Right ventricle myocardium inferior (tissue), 1 donor: ENCODE data around the gene ETV5. TPM values are rescaled to one million over a fixed set of nuclear protein-coding genes. Genes with fewer than 3 reads are reported as not detected.
A peak's percentile ranks its signal among the peaks of the same experiment; 100 is the strongest.

ENCODE experiments used
- ATAC-seq: fragments of 200-7000 bp; cut with Tn5 transposase; one replicate; pipeline ENCODE4 v1.9.1; 2020; ENCODE audit warnings: mild to moderate bottlenecking, moderate library complexity
- DNase-seq: peaks from one replicate; pipeline ENCODE4 v3.0.0; 2021; ENCODE audit errors: missing footprints
- intact Hi-C: fragments of 100-400 bp; cut with DNase I; formaldehyde crosslinking; loops from one replicate; pipeline ENCODE4 v1.11.0; 2022
- total RNA-seq: library from RNA; stranded (reverse); fragmentation: NEBNext Ultra II Directional; extraction: Animal tissue kit (Norgen Biotek cat#: 25700); gene quantifications from one replicate; pipeline ENCODE4 v1.2.1, GENCODE V29; 2021
- donor health status: DM: no; HTN: yes; CAD: no; lungs with severe emphysema.

The ETV5 gene
- total RNA-seq, 1 donor from 2014 or later: 4.7 TPM

GRCh38 chr3:186127463-186127862, 18.6 kb upstream of the ETV5 start:
- no peak for DNase-seq
- intact Hi-C loops: no loop called here
- ATAC-seq: no peak

- intact Hi-C loops: no loop called here
- no peak for DNase-seq
- ATAC-seq: no peak
These were observed 16.2 kb upstream of the ETV5 start for GRCh38 chr3:186125118-186125517.

GRCh38 chr3:186124592-186124991, 15.7 kb upstream of the ETV5 start:
- intact Hi-C loops: no loop called here
- ATAC-seq (no peak), DNase-seq (no peak)

- no peak for ATAC-seq
- no peak for DNase-seq
- intact Hi-C loops: no loop called here
These were observed 14.1 kb upstream of the ETV5 start for GRCh38 chr3:186123012-186123411.

GRCh38 chr3:186121968-186122367, 13.1 kb upstream of the ETV5 start:
- DNase-seq: no peak
- no peak for ATAC-seq
- intact Hi-C loops: no loop called here

GRCh38 chr3:186121278-186121677, 12.4 kb upstream of the ETV5 start:
- no peak for ATAC-seq
- no peak for DNase-seq
- intact Hi-C loops: no loop called here

- ATAC-seq (no peak), DNase-seq (no peak)
- intact Hi-C loops: no loop called here
These were observed 10.6 kb upstream of the ETV5 start for GRCh38 chr3:186119499-186119898.

GRCh38 chr3:186118692-186119091, 9.8 kb upstream of the ETV5 start:
- ATAC-seq (no peak), DNase-seq (no peak)
- intact Hi-C loops: no loop called here

- no peak for ATAC-seq
- DNase-seq: no peak
- intact Hi-C loops: no loop called here
These were observed 8.7 kb upstream of the ETV5 start for GRCh38 chr3:186117521-186118134.

- DNase-seq (no peak), ATAC-seq (peak; percentile 27)
- intact Hi-C loops: no loop called here
These were observed 6.5 kb upstream of the ETV5 start for GRCh38 chr3:186115239-186115996.

GRCh38 chr3:186110975-186111974, 2.4 kb upstream of the ETV5 start:
- DNase-seq (no peak), ATAC-seq (no peak)
- intact Hi-C loops: no loop called here

GRCh38 chr3:186109897-186110803, 1.3 kb upstream of the ETV5 start:
- peak; percentile 77 for DNase-seq
- no peak for ATAC-seq
- intact Hi-C loops: loop anchor here (5.0 kb wide), 2 partner anchors 173 to 462 kb away; partner anchors contain the start of genes DNAJB11 and TRA2B

GRCh38 chr3:186108106-186108940, 566 bp downstream of the ETV5 start:
- DNase-seq (peak; percentile 79), ATAC-seq (no peak)
- intact Hi-C loops: loop anchor here (5.0 kb wide), 2 partner anchors 171 to 464 kb away; partner anchors contain the start of genes DNAJB11 and TRA2B

- intact Hi-C loops: loop anchor here (5.0 kb wide), 2 partner anchors 170 to 465 kb away; partner anchors contain the start of genes DNAJB11 and TRA2B
- peak; percentile 23 for ATAC-seq
- DNase-seq: peak; percentile 82
These were observed 1.4 kb downstream of the ETV5 start for GRCh38 chr3:186107215-186108105.

- ATAC-seq: no peak
- intact Hi-C loops: loop anchor here (5.0 kb wide), 2 partner anchors 168 to 467 kb away; partner anchors contain the start of genes DNAJB11 and TRA2B
These were observed 3.3 kb downstream of the ETV5 start for GRCh38 chr3:186105543-186105942.

GRCh38 chr3:186102687-186103086, 6.2 kb downstream of the ETV5 start:
- ATAC-seq: no peak
- intact Hi-C loops: no loop called here
- DNase-seq: no peak

More at GRCh38 chr3:186105543-186105942, 3.3 kb downstream of the ETV5 start:
- no peak for DNase-seq
